HFF-Myc (cell line): Measurements from ENCODE around the gene TIMM21.

Experiments used
- DNase-seq: peaks from one replicate; pipeline ENCODE4 v3.0.0-alpha.2; 2011; ENCODE audit warnings: low read depth; ENCODE audit errors: extremely low read depth
- H3K4me3 ChIP-seq: replicated peaks from 2 replicates; pipeline ENCODE4 v1.5.1; 2011; ENCODE audit warnings: low read depth, mild to moderate bottlenecking, control low read depth, low read length
- TF ChIP-seq, protein P1 (sequence below): IDR thresholded peaks from 2 replicates; pipeline ENCODE4 v1.5.1; 2012; ENCODE audit warnings: mild to moderate bottlenecking, low read depth, low read length, control low read depth; ENCODE audit errors: missing control alignments

TIMM21 gene

DNA sequence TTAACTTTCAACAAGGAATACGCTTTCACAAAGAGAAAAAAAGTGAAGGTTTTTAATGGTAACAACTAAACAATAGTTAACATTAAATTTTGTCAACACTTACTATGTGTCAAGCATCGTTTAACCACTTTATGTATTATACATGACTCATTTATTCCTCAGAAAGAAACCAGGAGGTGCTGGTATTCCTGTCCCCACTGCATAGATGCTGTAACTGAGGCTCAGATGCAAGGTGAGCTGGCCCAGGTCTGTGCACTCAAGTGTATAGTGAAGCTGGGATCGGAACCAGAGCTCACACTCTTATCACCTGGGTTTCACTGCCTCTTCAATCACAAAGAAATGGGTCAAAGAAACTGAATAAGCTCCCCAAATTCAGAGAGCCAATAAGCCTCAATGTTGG is 17.2 kb upstream of the TIMM21 start:
- TF ChIP-seq, protein P1, sequence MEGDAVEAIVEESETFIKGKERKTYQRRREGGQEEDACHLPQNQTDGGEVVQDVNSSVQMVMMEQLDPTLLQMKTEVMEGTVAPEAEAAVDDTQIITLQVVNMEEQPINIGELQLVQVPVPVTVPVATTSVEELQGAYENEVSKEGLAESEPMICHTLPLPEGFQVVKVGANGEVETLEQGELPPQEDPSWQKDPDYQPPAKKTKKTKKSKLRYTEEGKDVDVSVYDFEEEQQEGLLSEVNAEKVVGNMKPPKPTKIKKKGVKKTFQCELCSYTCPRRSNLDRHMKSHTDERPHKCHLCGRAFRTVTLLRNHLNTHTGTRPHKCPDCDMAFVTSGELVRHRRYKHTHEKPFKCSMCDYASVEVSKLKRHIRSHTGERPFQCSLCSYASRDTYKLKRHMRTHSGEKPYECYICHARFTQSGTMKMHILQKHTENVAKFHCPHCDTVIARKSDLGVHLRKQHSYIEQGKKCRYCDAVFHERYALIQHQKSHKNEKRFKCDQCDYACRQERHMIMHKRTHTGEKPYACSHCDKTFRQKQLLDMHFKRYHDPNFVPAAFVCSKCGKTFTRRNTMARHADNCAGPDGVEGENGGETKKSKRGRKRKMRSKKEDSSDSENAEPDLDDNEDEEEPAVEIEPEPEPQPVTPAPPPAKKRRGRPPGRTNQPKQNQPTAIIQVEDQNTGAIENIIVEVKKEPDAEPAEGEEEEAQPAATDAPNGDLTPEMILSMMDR = no peak
- no peak overlapping the region for H3K4me3 ChIP-seq
- DNase-seq = no peak

- H3K4me3 ChIP-seq = no peak overlapping the region
- no peak for DNase-seq
- TF ChIP-seq, protein P1 = no peak
Measured at GRCh38 chr18:74132201-74132600, 16.1 kb upstream of the TIMM21 start.

GRCh38 chr18:74137920-74138538 is 10.3 kb upstream of the TIMM21 start:
- no peak for DNase-seq
- TF ChIP-seq, protein P1 = no peak
- no peak overlapping the region for H3K4me3 ChIP-seq

DNA sequence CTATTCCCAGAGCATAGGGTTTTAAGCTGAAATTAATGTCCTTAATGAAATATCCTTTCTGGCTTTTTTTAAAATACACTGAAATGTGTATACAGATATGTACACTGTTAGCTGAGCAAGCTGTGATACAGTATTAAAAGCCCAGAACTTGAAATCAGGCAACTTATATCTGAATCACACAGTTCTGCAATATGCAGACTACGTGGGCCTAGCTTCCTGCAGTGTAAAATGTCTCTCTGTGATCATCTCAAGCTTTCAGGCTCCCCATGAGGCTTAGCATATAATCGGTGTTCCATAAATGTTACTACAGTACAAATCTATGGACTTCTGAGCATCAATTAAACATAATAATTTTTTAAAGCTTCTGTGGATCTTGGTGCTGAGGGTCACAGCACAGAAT is 8.9 kb upstream of the TIMM21 start:
- DNase-seq = no peak
- TF ChIP-seq, protein P1 = no peak
- H3K4me3 ChIP-seq = no peak overlapping the region

- H3K4me3 ChIP-seq = no peak overlapping the region
- TF ChIP-seq, protein P1 = no peak
- no peak for DNase-seq
Measured at GRCh38 chr18:74139888-74140287, 8.4 kb upstream of the TIMM21 start.

GRCh38 chr18:74140582-74140981 is 7.7 kb upstream of the TIMM21 start:
- no peak for DNase-seq
- TF ChIP-seq, protein P1 = no peak
- H3K4me3 ChIP-seq = no peak overlapping the region

DNA sequence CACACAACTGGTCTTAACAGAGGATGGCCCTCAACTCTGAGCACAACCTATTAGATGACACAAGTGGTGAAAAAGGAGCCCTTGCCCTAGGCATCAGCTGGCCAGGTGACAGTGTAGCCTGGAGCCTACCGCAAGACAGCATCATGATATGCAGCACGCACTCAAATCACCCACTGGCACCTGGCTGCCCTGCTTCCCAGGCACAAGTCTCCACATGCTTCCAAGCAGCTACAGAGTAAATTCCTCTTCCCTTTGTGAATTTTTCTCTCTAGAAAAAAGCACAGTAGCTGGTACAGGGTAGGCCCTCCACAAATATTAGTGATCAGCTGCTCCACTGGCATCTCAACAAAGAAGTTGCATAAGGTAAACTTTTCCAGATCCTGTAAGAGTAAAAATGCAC is 6.7 kb upstream of the TIMM21 start:
- H3K4me3 ChIP-seq = no peak overlapping the region
- no peak for DNase-seq
- TF ChIP-seq, protein P1 = no peak
